Activated CD4-positive, CD25-positive, alpha-beta regulatory T cell treated with anti-CD3 and anti-CD28 coated beads, Interleukin-2, amount 50 U/mL, for 16 hours (primary cell): ENCODE results near the gene VSIR.

ENCODE experiments used
- DNase-seq: peaks from one replicate; pipeline ENCODE4 v3.0.0-alpha.2; 2020; ENCODE audit warnings: low read depth, low spot score

Gene VSIR

DNA sequence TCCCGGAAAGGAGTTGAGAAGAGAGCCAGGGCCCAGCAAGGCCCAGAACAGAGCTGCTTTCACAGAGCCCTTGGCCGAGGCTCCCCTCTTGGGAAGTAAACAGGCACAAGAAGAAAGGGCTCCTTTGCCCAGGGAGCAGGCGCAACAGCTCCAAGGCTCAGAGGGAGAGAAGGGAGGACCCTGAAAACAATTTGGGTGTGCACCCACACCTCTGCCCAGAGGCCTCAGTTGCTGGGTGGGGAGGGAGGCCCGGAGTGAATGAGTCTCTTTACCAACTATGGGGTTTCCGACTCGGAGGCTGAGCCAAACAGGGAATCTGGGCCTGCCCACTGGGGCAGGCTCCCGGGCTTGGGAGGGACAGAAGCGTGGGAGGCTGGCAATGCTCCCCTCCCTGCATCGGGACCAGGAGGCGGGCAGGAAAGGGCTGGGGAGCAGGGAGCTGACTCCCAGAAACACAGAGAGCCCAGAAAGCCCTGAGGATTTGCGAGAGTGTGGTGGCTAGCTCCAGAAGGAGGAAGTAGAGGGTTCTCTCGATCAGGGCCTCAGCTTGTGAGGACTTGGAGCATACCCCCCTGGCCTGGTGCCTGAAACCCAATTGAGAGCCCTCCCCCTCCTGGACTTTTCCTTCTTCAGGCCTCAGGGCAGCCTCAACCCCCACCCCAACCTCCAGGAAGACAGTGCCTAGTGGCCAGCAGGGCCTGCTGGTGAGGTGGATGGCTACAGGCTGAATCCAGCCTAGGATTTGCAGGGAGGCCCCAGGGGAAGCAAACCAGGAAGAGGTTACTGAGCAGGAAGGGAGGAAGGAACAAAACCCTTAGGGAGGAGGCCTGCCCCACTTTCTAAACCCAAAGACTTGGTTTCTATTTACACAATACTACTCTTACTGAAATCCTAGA is 59.9 kb downstream of the VSIR start:
- no peak for DNase-seq

DNA sequence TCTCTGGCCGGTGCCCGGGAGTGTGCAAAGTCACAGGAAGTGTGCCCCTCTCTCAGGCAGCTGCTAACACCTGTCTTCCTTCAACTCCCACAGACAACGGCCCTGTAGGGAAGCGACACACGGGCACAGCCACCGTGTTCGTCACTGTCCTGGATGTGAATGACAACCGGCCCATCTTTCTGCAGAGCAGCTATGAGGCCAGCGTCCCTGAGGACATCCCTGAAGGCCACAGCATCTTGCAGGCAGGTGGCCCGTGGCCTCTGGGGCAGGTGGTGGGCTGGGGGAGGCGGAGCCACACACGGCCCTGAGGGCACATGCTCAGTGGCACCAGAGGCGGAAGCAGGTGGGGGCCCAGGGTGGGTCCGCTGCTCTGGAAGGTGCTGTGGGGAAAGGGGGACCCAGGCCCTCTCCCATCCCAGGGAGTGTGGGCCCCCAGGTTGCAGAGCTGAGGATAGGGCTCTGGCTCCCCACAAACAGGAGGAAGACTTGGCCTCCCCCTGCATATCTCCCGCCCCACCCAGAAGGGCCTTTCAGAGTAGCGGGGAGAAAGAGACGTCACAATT is 60.7 kb downstream of the VSIR start:
- no peak for DNase-seq

GRCh38 chr10:71712170-71712569 is 61.1 kb downstream of the VSIR start:
- DNase-seq, result no peak

DNA sequence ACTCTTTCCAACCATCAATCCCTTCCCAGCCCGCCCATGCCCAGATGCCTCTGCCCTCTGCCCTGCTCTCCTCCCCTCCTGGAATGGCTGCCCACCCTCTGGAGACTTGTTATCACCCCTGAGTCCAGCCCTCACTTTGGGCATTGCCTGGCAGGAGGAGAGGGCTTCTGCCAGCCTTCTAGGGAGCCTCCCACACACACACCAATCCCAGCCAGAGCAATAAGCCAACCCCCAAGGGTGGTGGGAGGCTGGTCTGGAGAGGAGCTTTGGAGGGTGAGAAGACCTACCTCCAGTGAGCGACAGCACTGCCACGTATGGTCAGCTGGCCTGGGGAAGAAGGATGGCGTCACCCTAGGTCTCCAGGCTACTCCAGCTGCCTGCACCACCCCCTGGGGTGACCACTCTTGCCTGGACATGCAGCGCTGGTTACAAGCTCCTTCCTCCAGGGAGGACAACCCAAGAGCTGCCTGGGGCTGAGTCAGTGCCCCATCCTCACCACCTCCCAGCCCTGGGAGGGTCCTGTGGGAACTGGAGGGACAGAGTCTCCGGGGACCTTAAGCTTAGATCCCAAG is 62.2 kb downstream of the VSIR start:
- DNase-seq, result no peak

DNA sequence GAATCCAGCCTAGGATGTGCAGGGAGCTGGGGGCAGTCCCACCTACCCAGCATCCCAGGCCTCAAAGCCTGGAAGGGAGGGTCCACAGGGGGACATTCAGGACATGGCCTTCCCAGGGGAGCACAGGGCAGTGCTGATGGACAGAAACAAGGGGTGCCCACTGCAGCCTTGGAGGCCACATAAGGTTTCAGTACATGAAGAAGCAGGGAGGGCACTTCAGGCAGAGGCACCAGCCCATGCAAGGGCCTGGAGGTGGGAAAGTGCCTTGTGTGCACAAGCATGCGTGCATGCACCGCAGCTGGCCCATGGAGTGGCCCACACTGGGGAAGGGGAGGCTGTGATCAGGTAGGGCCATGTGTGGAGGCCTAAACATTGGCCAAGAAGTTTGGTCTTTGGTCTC is 62.8 kb downstream of the VSIR start:
- no peak for DNase-seq

DNA sequence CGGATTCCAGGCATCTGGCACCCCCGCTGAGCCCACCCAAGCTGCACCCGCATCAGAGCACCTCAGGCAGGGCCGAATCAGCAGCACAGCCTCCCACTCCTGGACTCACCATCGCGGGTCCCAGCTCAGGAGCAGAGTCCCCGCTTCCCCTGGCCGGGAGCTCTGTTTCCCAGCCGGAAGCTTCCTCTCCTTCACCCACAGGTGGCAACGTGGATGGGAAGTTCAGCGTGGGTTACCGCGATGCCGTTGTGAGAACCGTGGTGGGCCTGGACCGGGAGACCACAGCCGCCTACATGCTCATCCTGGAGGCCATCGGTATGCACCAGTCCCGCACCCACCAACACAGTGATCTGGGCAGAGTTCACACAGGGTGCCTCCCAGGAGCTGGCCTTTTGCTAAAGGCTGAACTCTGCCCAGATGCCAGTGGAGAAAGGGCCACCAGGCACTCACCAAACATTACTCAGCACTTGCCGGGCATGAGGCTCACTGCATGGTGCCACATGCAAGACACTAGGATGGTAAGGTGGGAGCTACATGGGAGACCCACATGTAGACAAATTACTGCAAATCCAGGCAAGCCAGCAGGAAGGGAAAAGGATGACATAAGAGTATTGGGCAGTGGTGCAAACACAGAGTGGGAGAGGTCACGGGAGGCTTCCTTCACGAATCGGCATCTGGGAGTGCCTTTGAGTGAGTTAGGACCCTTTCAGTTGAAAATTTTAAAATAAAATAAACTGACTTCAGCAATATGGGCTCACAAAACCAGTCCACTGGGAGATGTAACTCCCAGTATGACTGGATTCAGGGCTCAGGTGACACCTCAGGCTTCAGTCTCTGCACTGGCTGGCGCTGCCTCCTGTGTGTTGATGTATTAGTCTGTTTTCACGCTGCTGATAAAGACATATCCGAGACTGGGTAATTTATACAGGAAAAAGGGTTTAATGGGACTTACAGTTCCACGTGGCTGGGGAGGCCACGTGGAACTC is 64.1 kb downstream of the VSIR start:
- no peak for DNase-seq

GRCh38 chr10:71708301-71708703 is 65.0 kb downstream of the VSIR start:
- no peak for DNase-seq

DNA sequence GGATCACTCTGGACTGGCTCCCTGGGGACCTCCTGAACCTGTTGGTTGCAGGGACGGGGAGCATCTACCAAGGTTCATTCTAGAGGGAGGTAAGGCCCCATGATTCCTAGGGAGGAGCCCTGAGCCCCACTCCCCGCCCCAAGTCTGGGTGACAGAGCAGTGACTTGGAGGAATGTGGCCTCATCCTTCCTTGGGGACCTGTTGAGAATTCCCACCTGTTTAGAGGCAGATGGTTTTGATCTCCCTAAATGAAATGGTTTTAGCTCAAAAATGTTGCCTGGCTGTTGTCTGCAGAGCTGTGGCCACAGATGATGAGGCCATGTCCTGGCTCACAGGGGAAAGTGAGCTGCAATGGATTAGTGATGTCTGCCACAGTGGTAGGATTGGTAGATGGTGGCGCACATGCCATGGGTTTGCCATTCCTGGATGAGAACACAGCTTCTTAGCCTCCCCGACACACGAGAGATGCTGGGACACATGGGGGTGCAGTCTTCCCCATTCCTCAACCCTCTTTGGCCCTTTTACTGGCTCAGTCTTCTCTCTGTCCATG is 66.0 kb downstream of the VSIR start:
- no peak for DNase-seq

DNA sequence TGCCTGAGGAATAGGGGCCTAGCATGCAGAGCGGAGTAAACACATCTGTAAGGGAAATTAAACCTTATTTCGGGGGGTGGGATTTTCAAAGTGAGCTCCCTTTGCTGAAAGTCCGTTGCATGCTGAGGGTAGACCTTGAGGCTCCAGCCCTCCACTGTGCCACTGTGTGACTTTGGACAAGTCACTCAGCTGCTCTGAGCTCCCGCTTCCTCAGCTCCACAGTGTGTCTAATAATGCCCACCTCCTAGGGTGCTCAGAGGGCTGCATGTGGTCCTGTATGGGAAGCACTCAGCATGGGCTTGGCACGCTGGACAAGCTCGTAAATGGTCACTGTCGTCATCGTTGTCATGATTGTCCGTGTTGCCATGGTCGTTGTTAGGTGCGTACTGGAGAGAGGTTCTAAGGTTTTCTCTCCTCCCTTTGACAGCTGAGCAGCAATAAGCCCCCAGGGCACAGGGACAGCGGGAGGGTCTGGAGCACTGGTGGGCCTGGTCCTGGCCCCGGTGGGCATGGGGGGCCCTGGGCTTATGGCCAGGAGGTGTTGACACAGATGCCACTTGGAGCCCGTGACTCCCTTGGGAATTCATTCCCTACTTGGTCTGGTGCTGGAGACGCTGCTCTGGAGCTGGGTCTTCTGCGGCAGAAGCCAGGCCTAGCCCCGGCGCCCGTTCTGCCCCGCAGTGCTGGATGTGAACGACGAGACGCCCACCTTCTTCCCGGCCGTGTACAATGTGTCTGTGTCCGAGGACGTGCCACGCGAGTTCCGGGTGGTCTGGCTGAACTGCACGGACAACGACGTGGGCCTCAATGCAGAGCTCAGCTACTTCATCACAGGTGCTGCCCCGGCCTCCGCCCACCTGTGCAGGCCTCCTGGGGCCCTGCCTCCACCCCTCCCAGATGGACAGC is 66.9 kb downstream of the VSIR start:
- DNase-seq, result no peak

DNA sequence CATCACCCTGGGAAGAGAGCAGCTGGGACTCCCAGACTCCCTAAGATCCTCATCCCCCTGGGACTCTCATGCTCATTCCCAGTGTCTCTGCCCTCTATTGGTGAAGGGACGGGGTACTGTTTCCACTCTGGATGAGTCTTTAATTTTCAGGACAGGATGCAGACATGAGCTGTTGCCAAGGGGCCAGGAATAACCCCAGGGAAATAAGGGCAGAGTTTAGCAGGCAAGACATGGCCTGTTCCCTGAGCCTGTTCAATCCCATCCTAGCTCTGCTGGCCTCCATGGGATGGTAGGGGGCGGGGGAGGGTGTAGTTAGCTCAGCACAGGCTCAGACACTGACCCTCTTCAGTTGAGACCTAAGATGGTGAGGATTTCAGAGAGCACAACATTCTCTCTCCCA is 67.7 kb downstream of the VSIR start:
- DNase-seq, result no peak

DNA sequence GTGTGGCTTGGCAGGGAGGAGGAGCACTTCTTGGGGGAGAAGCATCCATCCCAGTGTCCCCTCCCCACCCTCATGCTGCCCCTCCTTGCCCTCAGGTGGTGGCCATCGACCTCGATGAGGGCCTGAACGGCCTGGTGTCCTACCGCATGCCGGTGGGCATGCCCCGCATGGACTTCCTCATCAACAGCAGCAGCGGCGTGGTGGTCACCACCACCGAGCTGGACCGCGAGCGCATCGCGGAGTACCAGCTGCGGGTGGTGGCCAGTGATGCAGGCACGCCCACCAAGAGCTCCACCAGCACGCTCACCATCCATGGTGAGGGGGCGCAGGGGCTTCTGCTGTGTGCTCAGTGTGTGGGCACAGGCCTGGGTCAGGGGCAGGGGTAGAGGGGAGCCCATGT is 68.5 kb downstream of the VSIR start:
- DNase-seq, result no peak

DNA sequence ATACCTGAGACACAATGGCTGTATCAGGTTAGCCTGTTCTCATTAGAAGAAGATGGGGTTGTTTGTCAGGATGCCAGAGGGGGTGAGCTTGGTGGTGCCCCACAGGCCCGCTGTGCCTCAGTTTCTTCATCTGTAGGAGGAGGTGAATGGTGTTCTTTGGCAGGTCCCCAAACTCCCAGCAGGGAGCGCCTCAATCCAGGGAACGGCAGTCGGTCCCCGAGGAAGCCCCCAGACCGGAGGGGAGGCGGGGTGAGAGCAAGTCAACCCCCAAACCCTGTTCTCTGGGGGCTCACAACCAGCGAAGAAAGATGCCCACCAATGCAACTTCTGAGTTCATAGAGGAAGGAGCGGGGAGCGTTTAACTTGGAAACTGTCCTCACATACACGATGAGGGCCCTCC is 69.7 kb downstream of the VSIR start:
- DNase-seq, result no peak

DNA sequence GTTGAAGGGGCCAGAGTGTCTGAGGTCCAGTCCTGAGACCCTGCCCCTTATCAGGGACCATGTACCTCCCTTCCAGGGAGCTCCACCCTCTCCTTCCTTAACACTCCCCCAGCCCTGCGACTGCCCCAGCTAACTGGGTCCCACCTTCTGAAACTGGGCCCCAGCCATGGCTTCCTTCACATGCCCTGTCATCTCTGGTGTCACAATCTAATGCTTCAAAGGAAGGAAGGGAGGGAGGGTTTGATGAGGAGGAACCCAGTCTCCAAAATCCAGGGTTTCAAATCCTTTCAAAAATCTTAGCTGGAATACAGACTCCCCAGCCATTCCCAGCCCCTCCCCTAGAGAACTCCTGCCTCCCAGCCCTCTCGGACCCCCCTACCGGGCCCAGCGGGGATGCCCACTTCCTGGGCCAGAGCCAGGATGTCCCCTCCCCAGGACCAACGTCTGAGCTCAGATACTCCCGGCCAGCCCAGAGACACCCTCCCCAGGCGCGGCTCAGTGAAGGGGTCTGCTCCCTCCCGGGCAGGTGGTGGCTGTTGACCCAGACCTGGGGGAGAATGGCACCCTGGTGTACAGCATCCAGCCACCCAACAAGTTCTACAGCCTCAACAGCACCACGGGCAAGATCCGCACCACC is 71.7 kb downstream of the VSIR start:
- DNase-seq, result no peak

- no peak for DNase-seq
Measured at GRCh38 chr10:71700731-71701368, 72.5 kb downstream of the VSIR start.

- no peak for DNase-seq
Measured at GRCh38 chr10:71698737-71699136, 74.6 kb downstream of the VSIR start.

GRCh38 chr10:71697938-71698709 is 75.2 kb downstream of the VSIR start:
- DNase-seq, result no peak
